HG03196 (cell line): ENCODE results near the gene LDB2.

ENCODE experiments used
- ATAC-seq: cut with Tn5 transposase; IDR thresholded peaks from one replicate; pipeline ENCODE4 v1.9.1; 2021; ENCODE audit not compliant: unreplicated experiment

The LDB2 gene

GRCh38 chr4:16809064-16809463 is 89.4 kb downstream of the LDB2 start:
- ATAC-seq: no peak

GRCh38 chr4:16807355-16807754 is 91.1 kb downstream of the LDB2 start:
- ATAC-seq: no peak

- ATAC-seq: no peak
Observed at GRCh38 chr4:16804581-16804980, 93.9 kb downstream of the LDB2 start.

- no peak for ATAC-seq
Observed at GRCh38 chr4:16802044-16802443, 96.4 kb downstream of the LDB2 start.

- ATAC-seq: no peak
Observed at GRCh38 chr4:16801356-16801755, 97.1 kb downstream of the LDB2 start.

GRCh38 chr4:16794816-16795445 is 103.5 kb downstream of the LDB2 start:
- no peak for ATAC-seq

GRCh38 chr4:16791460-16791859 is 107.0 kb downstream of the LDB2 start:
- no peak for ATAC-seq

GRCh38 chr4:16790508-16790907 is 107.9 kb downstream of the LDB2 start:
- no peak for ATAC-seq

GRCh38 chr4:16788868-16789267 is 109.6 kb downstream of the LDB2 start:
- ATAC-seq: no peak

- ATAC-seq: no peak
Observed at GRCh38 chr4:16785793-16786527, 112.5 kb downstream of the LDB2 start.

GRCh38 chr4:16783119-16783518 is 115.3 kb downstream of the LDB2 start:
- no peak for ATAC-seq

GRCh38 chr4:16779028-16779675 is 119.3 kb downstream of the LDB2 start:
- no peak for ATAC-seq

GRCh38 chr4:16777726-16778125 is 120.7 kb downstream of the LDB2 start:
- no peak for ATAC-seq

- no peak for ATAC-seq
Observed at GRCh38 chr4:16775411-16776154, 122.9 kb downstream of the LDB2 start.

GRCh38 chr4:16772366-16772850 is 126.0 kb downstream of the LDB2 start:
- ATAC-seq: no peak

- ATAC-seq: no peak
Observed at GRCh38 chr4:16770710-16771285, 127.6 kb downstream of the LDB2 start.

GRCh38 chr4:16767861-16768260 is 130.6 kb downstream of the LDB2 start:
- no peak for ATAC-seq

- no peak for ATAC-seq
Observed at GRCh38 chr4:16767251-16767650, 131.2 kb downstream of the LDB2 start.

GRCh38 chr4:16765546-16765945 is 132.9 kb downstream of the LDB2 start:
- ATAC-seq: no peak

GRCh38 chr4:16764622-16765021 is 133.8 kb downstream of the LDB2 start:
- ATAC-seq: no peak
